GM21825 (cell line): ENCODE measurements around the gene STK33.

Experiments used
- ATAC-seq: cut with Tn5 transposase; IDR thresholded peaks from one replicate; pipeline ENCODE4 v1.9.1; 2021; ENCODE audit warnings: mild to moderate bottlenecking, moderate library complexity; ENCODE audit not compliant: unreplicated experiment

STK33 gene

GRCh38 chr11:8360086-8360828, 233.8 kb downstream of the STK33 start:
- no peak for ATAC-seq

GRCh38 chr11:8359521-8359920, 234.5 kb downstream of the STK33 start:
- no peak for ATAC-seq

- ATAC-seq = no peak
Measured at GRCh38 chr11:8357891-8358566, 236.0 kb downstream of the STK33 start.

- ATAC-seq = no peak
Measured at GRCh38 chr11:8357505-8357888, 236.5 kb downstream of the STK33 start.

GRCh38 chr11:8356721-8357504, 237.1 kb downstream of the STK33 start:
- no peak for ATAC-seq

GRCh38 chr11:8356216-8356615, 237.8 kb downstream of the STK33 start:
- ATAC-seq = no peak

GRCh38 chr11:8355416-8355742, 238.6 kb downstream of the STK33 start:
- ATAC-seq = no peak

- ATAC-seq = no peak
Measured at GRCh38 chr11:8354622-8355415, 239.2 kb downstream of the STK33 start.

GRCh38 chr11:8352876-8353505, 241.0 kb downstream of the STK33 start:
- no peak for ATAC-seq

GRCh38 chr11:8352103-8352875, 241.7 kb downstream of the STK33 start:
- ATAC-seq = no peak

- ATAC-seq = no peak
Measured at GRCh38 chr11:8351223-8351622, 242.8 kb downstream of the STK33 start.

- no peak for ATAC-seq
Measured at GRCh38 chr11:8347978-8348377, 246.1 kb downstream of the STK33 start.

- ATAC-seq = no peak
Measured at GRCh38 chr11:8346157-8346755, 247.8 kb downstream of the STK33 start.

- ATAC-seq = no peak
Measured at GRCh38 chr11:8345179-8345578, 248.8 kb downstream of the STK33 start.

GRCh38 chr11:8344346-8344745, 249.7 kb downstream of the STK33 start:
- no peak for ATAC-seq

GRCh38 chr11:8342821-8343681, 251.0 kb downstream of the STK33 start:
- peak; percentile 85 for ATAC-seq

- no peak for ATAC-seq
Measured at GRCh38 chr11:8341996-8342395, 252.0 kb downstream of the STK33 start.
